GM21447 (cell line): ENCODE results near the gene CPN2.

Experiments
- ATAC-seq: cut with Tn5 transposase; IDR thresholded peaks from one replicate; pipeline ENCODE4 v1.9.1; 2021; ENCODE audit not compliant: unreplicated experiment

CPN2 gene

DNA sequence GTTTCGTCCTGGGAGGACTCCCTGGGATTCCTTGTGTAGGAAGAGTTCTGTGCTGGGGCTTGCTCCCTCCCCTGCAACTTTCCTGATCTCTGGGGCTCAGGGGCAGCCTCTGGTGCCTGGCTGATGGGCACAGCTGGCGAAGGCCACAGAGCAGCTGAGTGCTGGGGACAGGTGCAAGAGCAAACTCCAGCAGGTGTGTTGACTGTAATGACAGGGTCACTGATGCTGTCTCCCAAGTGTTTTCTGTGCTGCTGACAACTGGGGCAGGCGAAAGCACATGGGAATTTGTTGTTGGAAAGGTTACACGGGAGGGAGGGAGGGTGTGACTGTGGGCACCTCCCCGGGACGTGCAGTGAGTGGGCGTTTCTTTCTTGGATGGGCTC lies 21.6 kb downstream of the CPN2 start:
- no peak for ATAC-seq

DNA sequence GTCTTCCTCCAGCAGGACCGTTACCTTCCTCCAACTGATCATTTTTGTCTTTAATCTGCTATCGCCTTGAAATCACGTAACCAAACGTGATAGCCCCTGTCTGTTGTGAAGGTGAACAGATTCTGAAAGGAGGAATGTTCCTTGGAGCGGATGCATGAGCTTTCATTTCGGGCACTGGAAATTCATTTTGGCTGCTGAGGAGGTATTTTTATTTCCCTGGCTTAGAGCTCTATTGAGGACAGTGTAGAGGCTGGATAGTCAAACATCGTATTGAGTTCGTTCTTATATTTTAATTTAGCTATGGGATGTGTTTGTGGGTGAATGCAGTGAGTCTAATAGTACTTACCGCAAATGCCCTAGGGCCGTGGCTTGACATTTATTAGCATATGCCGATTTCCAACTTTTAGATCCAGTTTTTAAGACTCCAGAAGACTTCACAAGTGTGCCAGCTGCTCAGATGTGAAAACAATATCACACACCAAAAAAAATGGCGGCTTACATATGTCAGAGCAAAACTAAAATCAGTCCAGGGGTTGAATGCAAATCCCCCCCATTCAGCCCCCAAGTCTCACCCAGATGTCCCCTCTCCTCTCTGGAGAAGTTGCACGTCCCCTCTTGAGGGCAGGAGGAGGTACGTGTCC lies 22.1 kb downstream of the CPN2 start:
- no peak for ATAC-seq

DNA sequence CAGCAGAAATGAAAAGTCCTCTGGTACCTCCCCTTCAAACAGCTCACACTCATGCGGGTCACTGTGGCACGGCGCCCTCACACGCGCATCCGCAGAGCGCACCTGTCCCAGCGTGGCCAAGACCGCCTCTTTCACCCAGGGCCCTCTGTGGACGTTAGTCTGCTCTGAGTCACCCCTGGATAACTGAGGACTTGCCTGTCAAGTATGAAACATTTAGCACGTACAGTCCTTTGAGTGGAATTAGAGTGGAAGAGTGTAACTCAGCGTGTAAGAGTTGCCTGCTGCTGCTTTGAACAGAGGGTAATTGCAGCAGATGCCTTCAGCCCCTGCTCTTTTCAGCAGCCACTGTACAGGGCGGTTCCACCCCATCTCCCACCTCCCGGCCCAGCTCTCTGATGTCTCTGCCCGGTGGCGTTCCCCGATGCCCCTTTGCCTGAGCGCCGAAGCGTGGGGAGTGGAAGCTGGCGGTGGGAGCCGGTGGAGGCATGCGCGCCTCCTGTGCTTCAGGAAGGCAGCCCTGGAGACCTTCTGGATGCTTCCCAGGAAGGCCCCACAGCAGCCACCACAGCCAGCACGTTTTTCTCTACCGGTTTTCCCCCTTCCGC lies 23.0 kb downstream of the CPN2 start:
- ATAC-seq: no peak

DNA sequence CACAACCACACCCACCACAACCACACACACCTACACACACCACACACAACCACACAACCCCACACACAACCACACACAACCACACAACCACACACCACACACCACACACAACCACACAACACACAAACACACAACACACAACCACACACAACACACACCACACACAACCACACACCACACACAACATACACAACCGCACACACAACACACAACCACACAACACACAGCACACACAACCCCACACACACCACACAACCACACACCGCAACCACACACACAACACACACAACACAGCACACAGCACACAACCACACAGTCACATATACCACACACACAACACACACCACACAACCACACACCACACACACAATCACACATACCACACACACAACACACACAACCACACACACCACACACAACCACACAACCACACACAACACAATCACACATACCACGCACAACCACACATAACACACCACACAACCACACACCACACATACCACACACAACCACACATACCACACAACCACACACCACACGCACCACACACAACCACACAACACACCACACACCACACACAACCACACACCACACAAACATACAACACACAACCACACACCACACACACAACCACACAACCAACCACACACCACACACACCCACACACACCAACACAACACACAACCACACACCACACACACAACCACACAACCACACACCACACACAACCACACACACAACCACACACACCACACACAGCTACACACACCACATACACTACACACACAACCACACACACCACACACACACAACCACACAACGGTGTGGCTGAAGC lies 23.7 kb downstream of the CPN2 start:
- no peak for ATAC-seq

DNA sequence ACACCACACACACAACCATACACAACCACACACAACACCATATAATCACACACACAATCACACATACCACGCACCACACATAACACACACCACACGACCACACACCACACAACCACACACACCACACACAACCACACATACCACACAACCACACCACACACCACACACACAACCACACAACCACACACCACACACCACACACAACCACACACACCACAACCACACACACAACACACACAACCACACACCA lies 24.2 kb downstream of the CPN2 start:
- ATAC-seq: no peak

DNA sequence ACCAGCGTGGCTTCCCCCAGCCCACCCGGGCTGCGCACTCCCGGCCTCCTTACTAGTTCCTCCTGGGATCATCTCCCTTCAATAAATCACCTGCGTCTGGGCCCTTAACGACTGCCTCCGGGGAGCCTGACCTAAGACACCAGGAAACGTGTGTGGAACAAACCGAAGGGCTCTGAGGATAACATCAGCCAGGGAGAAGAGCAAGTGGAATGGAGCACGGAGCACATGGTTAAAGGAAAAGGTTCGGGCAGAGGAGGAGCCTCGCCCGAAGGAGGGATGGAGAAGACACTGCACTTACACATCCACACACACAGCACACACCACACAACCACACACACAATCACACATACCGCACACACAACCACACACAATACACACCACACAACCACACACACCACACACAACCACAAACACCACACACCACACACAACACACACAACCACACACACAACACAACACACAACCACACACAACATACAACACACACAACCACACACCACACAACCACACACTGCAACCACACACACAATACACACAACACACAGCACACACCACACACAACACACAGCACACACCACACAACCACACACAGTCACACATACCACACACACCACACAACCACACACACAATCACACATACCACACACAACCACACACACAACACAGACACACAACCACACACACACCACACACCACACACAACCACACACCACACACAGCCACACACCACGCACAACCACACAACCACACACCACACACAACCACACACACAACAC lies 24.7 kb downstream of the CPN2 start:
- ATAC-seq: no peak

DNA sequence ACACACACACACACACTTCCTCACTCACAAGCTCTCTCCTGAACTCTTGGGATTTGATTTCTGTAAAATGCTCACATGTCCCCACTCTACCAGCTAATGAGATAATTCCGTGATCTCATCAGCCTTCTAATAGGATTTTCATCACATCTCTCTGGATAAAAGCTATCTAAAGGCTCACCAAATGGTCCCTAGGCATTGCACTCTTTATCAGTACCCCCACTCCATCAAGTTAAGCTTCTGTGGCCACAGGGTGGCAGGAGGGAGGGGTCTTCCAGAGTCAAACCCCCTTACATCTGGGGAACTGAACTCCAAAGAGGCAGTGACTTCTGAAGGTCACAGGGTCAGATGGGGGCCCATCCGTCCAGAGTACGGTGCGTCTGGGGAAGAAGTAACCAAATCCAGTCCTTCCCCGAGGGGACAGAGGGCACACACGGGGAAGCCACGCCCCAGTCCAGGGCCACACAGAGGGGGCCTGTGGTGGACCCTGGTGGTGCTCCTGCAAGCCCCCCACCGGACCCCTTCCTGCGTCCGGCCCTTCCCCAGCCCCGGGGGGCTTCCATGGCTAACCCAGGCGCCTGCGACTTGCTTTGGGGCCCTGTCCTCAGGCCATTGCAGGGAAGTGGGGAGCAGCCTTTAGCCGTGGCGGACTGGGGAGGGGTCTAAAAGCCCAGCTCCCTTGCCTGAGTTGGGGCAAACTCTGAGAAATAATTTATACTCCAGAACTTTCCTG lies 25.5 kb downstream of the CPN2 start:
- ATAC-seq: no peak

DNA sequence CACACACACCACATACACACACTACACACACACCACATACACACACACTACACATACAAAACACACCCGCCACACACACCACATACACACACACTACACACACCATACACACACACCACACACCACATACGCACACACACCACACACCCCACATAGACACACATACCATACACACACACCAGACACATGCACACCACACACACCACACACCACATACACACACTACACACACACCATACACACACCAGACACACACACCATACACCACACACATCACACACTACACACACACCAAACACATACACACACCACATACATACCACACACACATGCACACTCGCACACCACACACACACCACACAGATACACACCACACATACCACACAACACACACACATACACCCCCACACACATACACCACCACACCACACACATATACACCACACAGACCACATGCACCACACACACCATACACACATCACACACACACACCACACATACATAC lies 26.3 kb downstream of the CPN2 start:
- ATAC-seq: no peak

DNA sequence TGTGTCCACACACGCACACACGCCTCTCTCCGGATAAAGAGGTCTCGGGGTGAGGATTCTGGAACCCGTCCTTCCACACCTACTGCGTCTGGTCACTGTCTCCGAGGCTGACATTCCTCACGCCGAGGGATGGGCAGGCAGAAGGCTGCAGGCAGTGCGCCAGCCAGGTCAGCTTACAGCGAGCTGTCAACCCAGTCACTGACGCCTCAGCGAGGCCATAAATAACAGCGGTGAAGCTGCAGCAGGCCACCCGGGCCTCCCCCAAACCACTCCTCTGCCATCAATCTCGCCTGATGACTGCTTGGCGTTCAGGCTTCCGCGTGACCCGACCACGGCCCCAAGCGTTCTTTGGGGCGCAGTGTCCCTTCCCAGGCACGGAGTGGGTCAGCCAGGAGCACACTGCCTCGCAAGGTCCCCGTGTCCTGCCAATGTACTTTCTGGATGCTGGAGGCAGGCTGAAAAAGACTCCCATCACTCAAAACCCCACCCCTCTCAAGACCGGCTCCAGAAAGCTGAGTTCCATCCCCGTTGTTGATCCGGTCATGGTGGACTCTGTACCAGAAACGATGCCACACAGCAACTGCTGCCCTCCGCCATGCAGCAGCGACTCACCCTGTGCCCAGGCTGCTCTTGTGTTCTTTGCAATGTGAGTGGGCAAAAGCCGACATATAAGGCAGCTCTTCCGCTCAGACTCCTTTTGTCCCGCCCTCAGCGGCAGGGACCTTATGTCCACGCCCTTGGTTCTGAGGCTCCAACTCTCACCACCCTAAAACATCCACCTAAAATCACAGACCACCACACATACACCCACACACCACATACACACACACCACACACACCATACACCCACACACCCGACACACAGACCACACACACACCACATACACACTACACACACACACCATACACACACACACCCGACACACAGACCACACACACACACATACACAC lies 27.1 kb downstream of the CPN2 start:
- peak; percentile 48 for ATAC-seq

DNA sequence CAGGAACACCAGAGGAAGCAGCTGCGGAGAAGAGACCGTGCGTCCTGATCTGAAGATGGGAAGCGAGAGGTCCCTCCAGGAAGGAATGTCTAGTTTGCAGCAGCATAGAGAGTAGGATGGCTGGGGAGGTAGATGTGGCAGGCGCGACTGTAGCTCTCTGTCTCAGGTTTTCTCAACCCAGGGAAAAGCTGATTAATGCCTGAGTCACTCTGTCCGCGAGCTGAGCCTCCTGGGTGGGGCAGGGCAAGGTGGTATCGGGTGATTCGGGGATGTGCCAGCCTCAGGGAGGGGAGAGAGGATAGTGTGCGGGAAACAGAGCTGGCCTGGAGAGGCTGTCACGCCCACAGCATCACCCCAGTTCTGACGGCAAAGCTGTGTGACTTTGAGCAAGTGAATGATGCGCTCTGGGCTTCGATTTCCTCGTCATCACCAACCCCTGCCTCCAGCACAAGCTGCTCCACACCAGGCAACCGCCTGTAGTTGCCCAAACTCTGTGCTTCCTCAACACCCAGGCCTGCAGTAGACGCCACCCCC lies 28.4 kb downstream of the CPN2 start:
- no peak for ATAC-seq

DNA sequence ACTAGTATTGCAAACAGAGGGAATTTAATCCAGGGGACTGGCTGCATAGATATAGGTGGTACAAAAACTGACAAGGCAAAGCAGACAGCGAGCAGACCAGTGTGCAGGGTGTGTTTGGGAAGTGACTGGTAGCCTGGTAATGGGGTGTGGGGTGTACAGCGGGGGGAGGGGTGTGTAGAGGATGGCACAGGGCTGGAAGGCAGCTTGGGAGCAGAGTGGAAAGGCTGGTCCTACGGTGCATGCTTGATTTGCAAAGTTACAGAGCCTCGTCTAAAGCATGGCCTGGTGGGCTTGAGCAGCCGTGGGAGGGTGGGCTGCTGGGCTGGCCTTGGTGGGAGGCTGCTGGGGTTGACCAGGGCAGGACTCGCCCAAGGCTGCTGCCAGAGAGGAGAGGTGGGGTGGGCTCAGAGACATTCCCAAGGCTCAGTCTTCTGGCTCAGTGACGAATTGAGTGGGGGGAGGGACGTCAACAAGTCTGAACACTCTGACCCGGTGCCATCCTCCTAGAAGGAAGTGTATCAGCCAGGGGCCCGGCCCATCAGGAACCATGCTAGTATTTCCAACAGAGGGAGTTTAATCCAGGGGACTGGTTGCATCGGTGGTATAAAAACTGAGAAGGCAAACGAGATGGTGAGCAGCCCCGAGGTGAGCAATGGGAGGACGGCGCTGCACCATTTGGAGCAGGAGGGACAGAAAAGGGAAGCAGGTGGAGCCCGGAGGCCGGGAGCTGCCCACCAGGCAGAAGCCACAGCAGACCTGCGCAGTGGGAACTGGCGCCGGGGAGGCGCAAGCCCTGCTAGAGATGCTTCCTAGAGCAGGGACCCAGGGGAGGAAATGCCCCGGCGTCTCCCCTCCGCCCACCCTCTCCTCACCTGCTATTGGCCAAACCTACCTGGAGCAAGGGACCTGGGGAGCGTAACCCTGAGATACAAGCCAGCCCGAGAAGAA lies 29.2 kb downstream of the CPN2 start:
- no peak for ATAC-seq

DNA sequence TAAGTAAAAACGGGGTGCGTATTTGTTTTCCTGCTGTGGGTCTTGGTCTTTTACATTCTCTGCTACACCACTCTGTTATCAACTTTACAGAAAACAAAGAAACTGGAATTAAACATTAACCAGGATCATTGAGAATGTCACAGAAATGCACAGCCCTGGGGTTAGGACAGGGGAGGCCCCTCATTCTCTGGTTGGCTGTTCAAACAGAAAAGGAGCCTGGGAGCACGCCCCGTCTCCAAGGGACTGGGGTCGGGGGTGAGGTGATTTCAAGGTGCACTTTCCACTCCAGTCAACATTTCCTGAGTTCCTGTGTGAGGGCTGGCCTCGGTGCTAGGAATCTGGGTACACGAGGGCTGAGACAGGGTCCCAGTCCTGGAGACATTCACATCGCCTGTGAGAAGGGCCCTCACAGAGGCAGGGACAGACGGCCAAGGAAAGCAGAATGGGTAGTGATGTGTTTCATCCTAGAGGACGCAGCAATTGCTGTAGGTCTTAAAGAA lies 30.3 kb downstream of the CPN2 start:
- no peak for ATAC-seq

DNA sequence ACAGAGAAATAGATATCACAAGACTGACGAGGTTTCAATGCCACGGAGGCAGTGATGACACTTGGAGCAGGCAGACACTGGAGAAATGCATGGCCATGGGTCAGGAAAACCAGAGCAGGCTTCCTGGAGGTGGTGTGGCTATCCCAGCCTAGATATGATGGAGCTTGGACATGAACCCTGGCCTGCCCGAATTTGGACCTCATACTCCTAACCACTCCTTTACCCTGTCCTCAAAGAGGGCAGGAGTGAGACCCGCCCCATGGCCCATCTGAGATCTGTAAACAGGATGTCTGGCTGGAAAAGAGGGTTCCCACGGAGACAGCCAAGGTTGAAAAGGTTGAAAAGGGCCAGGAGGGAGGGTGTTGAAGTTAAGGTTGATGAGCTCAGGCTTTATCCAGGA lies 31.0 kb downstream of the CPN2 start:
- ATAC-seq: no peak

DNA sequence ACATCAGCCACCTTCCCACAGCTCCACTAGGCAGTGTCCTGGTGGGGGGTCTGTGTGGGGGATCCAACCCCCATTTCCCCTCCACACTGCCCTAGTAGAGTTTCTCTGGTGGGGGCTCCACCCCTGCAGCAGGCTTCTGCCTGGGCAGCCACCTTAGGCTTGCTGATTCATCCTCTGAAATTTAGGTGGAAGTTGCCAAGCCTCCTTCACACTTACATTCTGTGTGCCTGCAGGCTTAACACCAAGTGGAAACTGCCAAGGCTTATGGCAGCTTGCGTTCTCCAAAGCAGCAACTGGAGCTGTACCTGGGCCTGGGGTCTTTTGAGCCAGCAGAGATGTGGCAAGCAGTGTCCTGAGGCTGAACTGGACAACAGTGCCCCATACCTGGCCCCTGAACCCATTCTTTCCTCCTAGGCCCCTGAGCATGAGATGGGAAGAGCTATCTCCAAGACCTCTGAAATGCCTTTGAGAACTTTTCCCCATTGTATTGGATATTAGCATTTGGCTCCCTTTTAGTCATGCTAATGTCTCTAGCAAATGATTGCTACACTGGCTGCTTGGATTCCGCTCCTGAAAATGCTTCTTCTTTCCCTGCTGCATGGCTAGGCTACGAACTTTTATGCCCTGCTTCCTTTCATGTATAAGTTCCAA lies 32.5 kb downstream of the CPN2 start:
- ATAC-seq: no peak

DNA sequence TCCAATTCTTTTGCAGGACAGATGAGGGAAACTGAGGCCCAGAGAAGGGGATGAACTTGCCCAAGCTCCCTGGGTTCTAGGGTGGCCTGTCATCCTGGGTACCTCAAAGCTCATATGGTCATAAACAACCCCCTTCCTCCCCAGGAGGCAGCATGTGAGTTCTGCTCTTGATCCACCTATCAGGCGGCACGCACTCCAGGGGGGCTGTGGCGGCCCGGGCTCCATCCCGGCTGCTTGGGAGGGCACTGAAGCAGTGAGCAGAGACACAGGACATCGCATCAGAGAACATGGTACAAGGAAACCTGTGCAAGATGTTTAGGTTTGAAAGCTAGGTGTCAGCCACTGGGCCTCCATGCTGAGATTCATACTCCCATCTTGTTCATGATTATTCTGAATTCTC lies 34.2 kb downstream of the CPN2 start:
- ATAC-seq: no peak

DNA sequence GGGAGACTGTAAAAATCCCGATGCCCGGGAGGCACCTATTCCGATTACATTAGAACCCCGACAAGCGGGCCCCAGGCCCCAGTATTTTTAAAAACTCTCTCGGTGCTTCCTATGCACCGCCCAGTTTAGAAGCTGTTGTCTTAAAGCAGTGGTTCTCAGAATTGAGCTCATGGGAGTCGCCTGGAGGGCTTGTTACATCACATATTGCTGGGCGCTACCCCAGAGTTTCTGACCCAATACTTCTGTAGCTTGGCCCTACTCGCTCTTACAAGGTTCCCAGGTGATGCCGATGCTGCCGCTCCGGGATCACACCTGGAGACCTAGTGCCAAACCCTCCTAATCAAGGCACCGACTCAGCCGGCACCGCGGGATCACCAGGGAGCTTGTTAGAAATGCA lies 35.2 kb downstream of the CPN2 start:
- peak; percentile 18 for ATAC-seq

DNA sequence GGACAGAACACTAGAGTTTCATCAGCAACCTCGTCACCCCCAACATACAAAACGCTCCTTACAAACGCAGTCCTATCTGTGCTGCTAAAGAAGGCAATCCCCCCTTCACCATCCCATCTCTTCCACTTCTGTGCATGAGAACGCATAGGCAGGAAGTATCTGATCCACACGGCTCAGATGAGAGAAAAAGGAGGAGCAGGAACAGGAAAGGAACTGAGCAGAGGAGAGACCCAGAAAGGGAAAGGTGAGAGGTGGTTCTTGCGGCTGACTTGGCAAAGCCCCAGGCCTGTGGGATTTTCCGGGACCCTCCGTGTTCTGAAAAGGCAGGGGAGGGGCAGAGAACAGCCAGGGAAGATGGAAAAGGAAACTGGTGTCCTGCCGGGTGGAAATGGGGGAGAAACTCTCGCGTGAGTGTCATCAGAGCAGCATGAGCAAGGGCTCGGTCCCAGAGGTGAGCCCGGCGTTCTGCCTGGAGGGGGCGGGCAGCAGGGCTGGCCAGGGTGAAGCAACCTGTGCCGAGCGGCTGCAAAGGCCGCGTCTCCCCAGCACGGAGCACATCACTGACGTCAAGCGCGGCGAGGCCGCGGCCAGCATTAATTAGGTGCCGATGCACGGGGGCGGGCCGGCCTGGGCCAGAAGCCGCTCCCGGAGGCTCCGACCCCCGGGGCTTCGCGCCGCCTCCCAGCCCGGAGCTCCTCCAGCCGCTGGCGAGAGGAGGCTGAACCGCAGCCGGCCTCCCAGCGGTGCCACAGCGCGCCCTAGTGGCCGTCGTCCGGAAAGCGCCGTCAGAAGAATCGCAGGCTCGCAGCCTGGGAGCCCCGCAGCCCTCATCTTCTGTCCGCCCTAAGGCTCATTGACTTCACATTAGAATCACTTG lies 35.8 kb downstream of the CPN2 start:
- peak; percentile 80 for ATAC-seq
